Inflammatory macrophage treated with lipopolysaccharide for 1 hour (primary cell): ENCODE data around the gene CSMD2.

ENCODE experiments used
- DNase-seq, 2 donors: peaks; one replicate each; pipeline ENCODE4 v3.0.0-alpha.2; 2020 to 2022

Gene CSMD2

DNA sequence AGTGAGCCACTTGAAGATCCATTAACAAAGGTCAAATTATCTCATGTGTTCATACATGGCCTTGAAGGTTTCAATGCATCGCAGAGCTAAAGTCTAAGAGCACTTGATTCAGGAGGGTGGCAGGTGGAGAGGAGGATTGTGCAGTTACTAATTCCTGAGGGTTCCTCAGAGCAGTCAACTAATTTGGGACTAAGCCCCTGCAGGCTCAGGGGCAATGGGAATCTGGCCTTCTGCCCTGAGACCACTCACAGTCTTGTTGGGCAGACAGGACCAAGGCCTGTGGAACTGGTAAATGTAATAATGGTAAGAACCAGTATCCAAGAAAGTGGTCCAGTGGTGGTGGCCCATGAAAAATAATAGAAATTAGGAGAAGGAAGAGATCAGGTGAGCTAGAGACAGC lies 428.5 kb downstream of the CSMD2 start:
- DNase-seq: no peak

DNA sequence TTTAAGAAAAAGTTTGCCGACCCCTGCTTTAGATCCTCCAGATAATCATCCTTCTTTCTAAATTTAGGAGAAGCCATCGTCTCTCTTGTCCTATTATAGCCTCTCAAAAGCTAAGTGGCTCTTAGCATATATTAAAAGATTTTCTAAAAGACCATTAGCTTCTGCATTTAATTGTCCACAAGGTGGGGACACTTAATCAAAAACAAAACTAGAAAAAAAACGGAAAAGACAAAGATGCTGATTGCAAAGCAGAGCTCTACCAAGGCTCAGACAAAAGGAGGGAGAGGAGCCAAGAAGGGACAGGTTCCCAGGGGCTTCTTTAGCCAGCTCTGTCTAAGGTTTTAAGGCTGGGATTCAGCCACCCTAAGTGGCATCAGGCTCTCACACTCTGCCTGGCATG lies 429.4 kb downstream of the CSMD2 start:
- DNase-seq: no peak

DNA sequence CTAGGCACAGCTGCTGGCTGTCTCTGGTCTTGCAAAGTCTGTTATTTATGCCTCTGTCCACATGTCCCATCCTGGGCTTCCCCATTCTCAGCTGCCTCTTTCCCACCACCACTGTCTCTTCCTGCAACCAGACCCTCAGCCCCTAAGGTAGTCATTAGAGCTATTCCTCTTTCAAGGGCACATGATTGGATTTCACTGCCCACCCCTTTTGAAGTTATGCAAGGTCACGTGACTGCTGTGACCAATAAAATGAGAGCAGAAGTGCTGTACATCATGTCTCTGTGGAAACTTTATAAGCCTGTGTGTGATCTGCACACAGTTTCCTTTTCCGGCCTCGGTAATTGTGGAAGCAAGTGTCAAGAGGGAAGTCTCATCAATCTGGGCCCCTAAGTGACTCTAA lies 437.7 kb downstream of the CSMD2 start:
- DNase-seq: peak; percentile 11 to 18

- DNase-seq: no peak
Observed at GRCh38 chr1:33726274-33726804, 438.7 kb downstream of the CSMD2 start.

DNA sequence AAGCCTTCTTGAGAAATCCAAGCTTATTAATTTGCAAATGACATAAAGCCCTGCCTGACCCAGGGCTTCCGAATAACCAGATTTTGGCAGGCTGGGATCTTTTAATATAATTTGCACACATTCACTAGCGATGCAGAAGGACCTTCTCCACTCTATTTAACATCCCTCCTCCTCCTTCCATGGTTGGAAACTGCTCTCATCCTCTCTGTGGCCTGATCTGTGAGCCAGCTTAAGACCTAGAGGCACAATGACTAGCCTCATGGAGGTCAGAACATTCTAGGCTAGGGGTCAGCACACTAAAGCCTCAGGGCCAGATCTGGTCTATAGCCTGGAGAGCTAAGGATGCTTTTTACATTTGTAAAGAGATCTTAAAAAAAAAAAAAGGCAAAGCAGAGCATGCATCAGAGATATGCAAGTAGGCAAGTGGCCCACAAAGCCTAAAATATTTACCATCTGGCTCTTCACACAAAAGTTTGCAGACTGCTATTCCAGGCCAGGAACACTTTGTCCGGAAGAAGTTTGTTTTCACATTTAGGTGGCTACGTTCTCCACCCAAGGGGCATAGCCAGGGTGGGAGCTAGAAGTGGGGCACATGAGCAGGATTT lies 439.4 kb downstream of the CSMD2 start:
- DNase-seq: no peak

GRCh38 chr1:33725037-33725436 lies 440.0 kb downstream of the CSMD2 start:
- DNase-seq: no peak

DNA sequence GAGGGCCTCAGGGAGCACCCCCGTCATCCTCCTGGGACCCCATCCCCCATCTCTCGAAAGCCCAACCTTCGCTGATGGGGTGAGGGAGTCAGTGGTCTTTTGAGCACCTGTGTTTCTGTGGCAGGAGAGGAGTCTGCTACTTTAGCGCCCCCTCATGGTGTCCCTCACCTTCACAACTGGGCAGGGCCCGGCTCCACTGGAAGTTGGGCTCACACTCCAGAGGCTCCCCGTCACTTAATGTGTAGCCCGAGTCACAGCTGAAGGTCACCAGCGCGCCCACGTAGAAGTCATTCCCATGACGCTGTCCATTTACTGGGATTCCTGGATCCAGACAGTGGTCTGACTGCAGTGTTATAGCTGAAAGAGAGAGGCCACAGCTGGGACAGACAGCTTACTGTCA lies 440.7 kb downstream of the CSMD2 start:
- no peak for DNase-seq

- DNase-seq: no peak
Observed at GRCh38 chr1:33723251-33723650, 441.8 kb downstream of the CSMD2 start.

- DNase-seq: no peak
Observed at GRCh38 chr1:33721301-33721815, 443.7 kb downstream of the CSMD2 start.

DNA sequence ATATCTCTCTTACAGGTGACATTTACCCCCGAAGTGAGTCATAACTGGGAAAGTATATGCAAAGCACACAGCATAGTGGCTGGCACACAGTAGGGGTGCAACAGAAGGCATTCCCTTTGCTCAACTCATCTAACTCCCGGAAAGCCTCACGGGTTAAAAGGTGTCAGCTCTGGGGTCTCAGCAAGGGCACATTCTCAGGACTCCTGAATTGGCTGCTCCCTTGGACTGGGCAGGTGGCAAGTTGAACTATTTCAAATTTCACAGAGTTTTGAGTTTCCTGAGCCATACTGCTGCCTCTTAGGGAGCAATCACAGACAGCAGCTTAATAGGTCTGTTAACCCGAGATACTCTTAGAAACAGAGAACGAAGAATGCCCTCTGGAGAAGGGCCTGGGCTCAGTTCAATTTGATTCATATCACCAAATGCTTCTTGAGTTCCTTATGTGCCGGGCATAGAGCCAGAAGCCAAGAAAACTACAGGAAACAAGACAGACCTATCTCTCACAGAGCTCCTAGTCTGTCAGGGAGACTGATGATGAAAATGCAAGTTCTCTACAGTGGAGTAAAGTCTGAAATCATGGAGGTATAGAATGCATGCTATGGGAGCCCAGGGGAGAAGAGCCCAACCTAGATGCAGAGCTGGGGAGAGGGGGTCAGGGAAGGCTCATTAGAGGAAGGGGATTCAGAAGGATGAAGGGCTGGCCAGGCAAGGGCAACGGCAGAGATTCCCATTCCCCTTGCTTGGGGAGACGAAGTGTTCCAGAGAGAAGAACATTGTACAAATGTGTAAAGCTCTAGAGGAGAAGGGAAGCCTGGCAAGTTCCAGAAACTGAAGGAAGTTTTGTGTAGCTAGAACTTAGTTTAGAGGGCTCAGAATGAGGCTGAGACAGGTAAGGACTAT lies 445.0 kb downstream of the CSMD2 start:
- DNase-seq: no peak

DNA sequence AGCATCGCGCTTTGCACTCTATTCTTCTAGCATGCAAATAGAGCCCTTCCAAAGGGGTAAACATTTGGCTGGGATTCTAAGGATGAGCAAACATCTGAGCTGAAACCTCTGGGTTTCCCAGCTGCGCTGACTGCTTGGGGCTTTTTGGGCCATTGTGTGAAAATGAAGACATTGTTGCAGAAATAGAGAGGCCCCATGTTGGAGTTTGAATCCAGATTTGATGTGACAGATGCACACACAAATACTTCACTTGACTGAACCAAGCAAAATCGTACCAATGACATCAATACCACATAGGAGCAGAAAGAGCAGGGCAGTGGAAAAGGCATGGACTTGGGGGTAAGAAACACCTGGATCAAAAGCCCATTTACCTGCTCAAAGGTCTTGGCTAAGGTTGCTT lies 445.7 kb downstream of the CSMD2 start:
- DNase-seq: no peak

DNA sequence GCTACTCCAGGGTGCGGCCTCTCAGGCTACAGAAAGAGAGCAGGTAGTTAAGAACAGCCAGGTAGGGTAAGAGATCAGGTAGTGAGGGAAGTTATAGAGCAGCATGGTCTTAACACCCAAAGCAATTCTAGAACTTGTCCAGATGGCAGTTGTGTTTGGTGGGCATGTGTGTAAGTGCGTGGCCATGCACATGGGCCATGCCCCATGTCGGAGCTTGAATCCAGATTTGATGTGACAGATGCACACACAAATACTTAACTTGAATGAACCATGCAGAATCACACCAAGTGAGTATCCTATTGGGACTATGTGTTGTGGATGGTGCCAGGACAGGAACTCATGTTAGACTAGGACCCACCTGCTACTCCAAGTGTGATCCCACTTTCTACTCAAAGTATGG lies 446.8 kb downstream of the CSMD2 start:
- no peak for DNase-seq

DNA sequence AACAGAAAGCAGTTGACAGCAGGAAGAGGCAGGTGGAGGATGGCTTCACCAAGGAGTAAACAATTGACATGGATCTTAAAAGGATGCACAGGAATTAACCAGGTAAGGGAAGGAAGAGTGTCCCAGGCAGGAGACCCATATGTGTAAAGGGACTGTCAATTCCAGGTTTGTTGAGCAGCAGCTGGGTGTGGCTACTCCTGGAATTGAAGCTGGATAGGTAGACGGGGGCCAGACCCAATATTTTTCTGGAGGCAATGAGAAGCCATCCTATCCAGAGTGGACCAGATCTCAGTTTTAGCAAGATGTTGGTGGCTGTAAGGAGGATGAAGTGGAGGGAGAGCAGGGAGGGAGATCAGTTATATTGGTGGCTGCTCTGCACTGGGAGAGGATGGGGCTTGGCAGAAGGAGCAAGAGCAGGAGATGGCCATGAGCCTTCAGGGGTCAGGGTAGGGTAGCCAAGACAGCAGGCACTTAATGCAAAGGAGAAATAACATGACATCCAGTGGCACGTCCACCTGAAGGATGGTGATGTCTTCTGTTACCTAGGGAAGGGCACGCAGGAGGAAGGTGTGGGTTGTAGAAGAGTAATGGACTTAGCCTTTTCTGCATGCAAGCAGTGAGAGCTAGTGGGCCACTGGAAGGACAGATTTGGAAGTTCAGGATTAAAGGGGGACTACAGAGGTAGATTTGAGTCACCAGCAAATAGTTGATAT lies 447.9 kb downstream of the CSMD2 start:
- no peak for DNase-seq

DNA sequence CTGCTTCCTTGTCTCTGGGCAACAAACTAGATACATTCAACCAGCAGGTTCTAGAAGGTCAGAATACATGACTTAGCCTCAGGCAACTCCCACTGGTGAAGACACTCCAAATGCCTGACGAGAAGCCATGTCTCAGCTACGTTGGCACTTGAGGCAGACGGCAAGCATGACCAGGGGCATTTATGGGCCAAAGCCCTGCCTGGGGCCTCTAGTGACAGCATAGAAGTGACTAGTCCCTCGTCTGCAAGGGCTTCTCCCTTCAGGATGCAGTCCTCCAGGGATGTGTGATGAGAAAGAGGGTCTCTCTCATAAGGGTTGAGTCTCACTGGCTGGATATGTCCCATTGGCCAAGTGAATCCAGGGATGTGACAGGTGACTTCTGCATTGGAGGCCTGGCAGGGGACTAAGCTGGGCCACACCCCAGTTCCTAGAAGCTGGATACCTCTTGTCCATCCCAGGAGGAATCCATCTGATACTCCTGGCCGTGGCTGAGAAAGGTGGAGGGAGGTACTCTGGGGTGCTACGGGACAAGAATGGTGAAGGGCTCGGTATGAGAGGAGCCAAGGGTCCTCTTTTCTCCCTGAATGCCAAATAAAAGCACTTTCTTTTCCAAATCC lies 449.7 kb downstream of the CSMD2 start:
- no peak for DNase-seq

DNA sequence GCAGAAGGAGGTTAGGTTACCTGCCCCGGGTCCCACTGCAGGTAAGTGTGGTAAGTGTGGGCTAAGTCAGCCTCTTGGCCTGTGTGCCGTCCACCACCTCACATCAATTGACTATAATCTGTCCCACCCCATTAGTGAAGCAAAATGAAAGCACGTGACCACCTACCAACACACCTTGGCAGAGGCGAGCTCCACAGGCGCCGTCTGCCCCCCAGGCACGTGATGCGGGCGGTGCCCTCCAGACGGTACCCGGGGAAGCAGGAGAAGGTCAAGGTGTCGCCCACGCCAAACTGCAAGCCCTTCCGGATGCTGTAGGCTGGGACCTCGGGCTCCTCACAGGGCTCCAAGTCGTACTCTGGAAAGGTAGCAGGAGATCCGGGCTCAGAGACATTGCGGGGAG lies 450.6 kb downstream of the CSMD2 start:
- DNase-seq: no peak

- no peak for DNase-seq
Observed at GRCh38 chr1:33713058-33713877, 451.8 kb downstream of the CSMD2 start.

- no peak for DNase-seq
Observed at GRCh38 chr1:33712186-33712585, 452.8 kb downstream of the CSMD2 start.

GRCh38 chr1:33711511-33711910 lies 453.5 kb downstream of the CSMD2 start:
- DNase-seq: no peak

DNA sequence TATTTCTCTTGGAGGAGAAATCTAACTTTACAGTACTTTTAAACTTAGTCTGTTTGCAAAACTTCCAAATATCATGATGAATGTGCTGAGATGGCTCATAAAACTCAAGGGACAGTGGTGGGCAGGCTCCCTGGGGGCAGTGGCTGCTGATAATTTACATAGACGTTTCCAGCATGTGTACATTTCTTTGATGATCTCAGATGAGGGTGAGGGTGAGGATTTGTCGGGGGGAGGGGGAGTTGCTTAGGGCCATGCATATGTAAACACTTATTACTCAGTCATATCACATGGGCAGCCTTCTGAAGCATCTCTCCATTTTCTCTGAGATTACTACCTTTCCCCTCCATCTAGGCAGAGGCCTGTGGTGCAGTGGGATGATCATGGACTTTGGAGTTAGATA lies 454.1 kb downstream of the CSMD2 start:
- no peak for DNase-seq

DNA sequence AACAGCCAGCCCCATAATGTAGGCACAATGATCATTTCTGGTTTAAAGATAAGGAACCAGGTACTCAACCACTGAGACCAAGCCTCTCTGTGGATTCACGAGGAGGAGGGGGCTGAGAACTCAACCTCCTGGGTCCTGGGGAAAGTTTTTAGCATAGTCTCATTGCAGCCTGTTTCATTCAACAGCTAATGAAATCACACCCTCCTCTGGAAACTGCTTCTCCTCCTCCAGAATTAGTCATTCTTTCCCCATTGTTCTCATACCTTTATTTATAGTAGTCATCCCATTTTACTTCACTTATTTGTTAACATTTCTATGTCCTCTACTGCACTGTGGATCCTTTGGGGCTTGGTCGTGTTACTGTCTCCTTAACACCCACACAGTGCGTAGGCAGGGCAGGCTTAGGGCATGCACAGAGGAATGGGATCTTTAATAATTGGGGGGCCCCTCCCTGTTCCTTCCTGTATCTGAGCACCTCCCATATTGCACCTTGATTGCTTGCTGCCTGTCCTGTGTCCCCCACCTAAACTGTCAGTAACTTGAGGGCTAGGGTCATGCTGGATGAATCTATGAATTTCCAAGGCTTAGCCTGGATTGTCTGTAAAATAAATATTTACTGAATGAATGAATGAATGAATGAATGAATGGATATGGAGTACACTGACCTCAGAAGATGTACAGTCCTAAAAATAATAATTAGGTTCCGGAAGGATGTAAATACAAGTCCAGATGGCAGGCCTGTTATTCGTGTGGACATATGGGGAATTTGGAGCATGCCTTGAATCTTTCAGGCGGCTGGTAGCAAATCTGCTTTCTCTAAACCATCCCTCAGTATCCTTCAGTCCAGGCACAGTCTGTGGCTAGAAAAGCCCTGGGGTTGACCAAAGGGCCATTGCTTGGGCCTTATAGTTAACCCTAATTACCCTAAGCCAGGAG lies 455.0 kb downstream of the CSMD2 start:
- no peak for DNase-seq
